Medulla oblongata (tissue), 1 donor: ENCODE measurements around the gene MACC1.

Experiments used
- DNase-seq: peaks from one replicate; pipeline ENCODE4 v3.0.0-alpha.2; 2015; ENCODE audit errors: extremely low spot score

MACC1 gene

DNA sequence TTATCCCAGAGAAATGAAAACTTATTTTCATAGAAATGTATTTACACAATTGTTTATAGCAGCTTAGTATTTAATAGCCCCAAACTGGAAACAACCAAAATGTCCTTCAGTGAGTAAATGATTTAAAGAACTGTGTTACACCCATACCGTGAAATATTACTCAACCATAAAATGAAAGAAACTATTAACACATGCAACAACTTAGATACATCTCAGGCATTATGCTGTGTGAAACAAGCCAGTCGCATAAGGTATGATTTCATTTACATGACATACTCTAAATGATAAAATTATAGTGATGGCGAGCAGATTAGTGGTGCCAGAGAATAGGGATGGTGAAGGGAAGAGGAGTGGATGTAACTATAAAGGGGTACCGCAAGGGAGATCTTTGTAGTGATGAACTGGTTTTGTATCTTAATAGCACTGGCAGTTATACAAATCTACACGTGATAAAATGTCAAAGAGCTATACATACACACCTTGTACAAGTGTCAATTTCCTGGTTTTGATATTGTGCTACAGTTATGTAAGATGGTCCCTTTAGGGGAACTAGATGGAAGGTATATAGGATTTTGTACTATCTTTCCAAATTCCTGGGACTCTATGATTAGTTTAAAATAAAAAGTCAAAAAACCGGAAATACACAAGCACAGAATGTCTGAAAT is 40.5 kb downstream of the MACC1 start:
- no peak for DNase-seq

DNA sequence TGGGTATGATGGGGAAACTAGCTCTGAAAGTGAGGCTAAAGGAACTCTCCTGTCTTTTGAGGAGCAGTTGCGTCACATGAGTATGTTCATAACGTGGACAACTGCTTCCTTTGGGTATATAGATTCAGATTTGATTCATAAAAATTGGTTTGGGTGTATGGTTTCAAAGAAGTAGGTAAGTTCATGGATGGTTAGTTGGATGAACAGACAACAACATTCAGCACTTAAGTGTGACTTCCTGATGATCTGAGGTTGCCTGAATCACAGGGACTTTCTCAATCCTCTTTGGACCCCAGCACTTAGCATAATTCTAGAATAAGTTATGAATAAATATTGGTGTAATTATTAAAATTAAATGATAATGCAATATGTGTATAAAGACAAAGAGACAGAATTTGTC is 43.4 kb downstream of the MACC1 start:
- DNase-seq: no peak

DNA sequence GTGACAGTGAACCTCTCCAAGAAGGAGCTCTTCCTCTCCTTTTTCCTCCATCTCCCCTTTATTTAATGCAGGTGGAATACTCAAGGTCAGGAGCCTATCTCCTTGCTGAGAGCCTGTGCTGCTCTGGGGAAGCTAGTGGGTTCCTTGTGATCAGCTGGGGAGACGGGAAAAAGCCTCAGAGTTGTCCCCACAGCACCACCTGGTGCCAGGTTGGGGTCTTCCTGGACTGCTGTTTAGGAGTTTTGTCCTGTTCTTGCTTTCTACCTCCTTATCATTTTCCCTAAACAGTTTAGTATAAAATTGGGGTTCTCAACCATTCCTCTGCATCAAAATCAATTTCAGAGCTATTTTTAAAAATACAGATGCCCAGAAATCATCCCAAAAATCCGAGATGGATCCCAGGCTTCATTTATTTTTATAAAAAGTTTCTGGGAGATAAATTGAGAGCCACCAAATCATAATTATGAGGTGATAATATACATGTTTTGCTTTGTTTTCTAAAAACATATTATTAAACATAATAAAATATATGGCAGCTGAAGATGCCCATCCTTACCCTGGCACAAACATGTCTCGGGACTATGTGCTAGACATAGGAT is 44.3 kb downstream of the MACC1 start:
- peak; percentile 43 for DNase-seq

DNA sequence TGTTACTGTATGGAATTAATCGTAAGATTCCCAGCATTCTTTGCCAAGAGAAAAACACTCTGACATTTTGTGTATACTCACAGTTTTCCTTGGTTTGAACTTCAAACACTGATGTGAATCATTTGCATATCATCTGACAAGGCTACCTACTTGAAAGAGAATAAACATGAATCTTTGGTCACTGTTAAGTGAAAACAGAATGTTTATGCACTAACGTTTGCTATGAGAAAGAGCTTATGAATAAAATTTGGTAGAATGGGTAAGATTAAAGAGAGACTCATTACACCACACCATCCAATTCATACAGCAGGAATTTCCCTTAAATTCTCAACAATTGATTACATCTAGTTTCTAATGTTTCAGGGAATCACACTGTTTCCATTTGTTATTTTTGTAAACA is 46.6 kb downstream of the MACC1 start:
- DNase-seq: no peak

DNA sequence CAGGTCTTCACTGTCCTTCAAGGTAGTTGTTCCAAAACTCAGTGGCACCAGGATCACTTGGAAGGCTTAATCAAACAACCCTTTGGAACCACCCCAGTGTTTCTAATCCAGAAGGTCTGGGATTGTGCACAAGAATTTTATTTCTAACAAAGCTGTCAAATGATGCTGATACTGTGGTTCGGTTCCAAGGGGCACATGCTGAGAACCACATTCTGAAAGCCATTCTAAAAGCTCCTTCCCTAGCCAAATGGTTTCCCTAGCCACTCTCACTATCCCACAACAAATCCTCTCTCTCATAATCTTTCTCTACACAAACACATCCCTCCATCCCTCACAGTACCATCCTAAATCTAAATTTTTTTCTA is 52.1 kb downstream of the MACC1 start:
- no peak for DNase-seq

DNA sequence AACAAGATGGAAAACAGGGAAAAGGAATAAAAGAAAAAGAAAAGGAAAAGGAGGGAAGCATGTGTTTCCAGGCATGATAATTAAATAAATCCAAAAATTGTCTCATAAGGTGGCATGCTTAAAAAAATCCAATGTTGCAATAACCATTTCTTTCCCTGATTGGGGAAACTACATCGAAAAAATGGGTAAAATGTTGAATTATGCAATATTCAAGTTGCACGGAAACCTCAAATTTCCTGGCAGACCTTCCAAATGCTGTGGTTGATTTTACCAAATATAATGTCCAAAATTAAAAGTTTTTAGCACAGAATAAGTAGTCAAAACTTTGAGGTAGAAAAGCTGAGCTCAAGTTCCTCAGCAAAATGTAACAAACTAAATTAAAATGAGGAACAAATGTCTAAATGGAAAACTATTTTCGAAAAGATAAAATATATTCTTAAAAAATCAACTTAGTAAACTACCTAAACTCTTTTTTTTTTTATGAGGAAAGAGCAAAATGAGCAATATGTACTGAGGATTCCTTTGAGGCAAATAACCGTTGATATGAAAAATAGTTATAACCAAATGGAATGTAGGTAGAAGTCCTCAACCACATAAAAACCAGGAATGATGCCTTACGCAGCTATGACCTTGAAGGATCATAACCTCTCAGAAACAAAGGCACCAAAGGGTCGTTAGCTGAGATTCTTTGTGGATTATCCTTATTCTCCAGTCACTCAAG is 52.6 kb downstream of the MACC1 start:
- no peak for DNase-seq

DNA sequence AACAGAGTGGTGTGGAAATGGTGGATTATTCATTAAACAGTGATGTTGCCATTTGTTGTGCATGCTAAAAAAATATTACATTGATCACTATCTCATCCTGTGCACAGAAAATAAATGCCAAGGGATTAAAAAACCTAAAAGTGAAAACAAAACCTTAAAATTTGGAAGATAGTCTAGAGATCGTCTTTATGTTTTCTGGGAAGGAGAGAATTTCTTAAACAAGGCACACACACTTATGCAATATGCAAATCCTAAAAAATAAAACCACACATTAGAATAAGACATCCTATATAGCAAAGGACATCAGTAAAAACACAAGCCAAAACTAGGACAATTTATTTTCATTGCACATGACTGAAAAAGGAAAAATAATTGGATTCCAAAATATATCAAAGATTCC is 54.5 kb downstream of the MACC1 start:
- no peak for DNase-seq

DNA sequence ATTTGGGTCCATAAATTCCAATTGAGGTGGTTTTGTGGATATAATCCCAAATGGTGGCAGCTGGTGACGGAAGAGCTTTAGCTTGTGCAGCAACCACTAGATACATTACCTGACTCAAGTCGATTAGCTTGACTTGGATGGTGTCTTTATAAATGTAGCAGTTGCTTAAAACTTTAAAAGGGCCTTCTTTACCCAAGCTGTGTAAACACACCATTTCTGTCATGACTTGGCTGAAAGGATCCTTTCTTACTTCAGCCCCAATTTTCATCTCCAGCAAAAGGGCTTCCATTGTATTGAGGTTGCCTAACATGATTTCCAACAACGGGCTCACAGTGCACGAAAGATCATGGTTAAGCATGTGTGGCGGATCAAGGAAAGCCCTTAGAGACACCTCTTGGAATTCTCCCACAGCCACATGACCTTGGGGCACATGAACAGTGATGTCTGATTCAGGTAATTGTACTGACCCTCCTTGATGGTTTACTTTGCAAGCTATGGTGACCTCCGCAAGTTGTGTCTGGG is 57.9 kb downstream of the MACC1 start:
- DNase-seq: no peak

DNA sequence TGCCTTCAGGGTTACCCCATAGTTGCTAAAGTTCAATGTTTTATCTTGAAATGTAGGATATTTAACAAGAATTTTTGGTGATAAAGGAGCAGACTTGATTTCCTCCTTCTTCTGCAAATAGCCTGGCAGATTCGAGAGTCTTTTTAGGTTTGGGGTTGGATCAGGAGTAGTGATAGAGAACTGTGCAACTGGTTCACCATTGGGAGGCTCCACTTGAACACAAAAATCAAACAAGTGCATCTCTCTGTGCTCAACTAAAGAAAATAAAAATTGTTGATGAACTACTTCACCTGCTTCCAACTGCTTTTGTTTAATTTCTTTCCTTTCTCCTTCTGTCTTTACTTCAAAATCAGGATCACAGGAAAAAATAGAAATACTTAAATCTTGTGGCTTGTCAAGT is 58.5 kb downstream of the MACC1 start:
- DNase-seq: peak; percentile 83

DNA sequence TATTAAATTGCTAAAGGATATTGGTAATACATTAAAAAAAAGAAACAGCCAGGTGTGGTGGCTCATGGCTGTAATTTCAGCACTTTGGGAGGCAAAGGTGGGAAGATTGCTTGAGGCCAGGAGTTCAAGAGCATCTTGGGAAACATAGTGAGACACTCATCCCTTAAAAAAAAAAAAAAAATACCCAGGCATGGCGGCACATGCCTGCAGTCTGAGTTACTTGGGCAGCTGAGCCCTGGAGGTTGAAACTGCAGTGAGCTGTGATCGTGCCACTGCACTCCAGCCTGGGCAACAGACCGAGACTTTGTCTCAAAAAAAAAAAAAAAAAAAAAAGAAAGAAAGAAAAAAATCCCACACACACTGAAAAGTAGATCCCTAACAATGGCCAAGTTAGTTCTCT is 59.7 kb downstream of the MACC1 start:
- DNase-seq: no peak

DNA sequence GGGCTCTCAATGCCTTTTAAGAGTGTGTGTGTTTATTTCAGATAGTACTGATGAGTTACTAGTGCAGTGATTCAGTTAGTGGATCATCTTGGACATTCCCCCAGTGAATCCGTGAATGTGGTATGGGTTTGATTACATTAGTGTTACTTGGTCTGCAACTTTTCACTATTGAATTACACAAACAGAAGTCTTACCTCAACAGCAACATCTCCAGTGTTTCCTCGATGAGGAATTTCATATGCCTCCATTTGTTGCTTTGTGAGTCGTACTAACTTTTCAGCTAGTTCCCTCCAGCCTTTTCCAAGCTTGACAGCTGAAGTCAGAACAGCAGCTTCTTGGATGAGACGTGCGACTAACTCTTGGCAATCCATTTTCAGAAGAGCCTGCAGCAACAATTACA is 63.2 kb downstream of the MACC1 start:
- no peak for DNase-seq

DNA sequence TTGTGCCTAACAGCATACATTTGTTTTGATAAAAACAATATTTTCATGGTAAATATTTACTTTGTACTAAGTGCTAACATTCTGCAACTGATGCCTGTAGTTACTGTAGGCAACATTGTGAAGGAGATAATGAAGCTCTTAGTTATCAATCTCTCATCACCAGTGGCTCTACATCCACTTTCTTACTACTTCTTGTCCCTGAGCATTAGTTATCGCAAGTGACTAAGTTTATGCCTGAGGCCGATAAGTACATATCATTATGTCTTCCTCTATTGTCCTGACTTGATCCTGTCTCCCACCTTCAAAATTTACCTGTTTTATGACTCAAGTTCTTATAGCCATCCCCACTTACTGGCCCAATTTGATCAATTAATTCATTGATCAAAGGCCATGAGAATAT is 63.6 kb downstream of the MACC1 start:
- no peak for DNase-seq

DNA sequence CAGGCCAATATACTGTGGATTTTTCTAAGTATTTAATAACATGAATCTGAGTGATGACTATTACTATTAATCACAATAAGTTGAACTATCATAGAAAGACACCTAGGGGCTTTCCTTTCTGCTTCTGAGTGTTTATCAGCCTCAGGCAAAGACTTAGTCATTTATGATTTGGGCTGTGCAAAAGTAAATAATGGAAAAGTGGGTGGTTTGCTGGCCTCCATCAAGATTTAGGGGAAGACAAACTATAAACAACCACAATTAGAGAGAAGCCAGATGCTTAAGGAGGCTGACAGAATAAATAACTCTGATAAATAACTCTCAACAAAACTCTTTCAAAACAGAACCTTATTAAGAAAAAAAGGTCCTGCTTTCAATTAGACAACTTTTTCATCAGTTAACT is 64.7 kb downstream of the MACC1 start:
- no peak for DNase-seq

DNA sequence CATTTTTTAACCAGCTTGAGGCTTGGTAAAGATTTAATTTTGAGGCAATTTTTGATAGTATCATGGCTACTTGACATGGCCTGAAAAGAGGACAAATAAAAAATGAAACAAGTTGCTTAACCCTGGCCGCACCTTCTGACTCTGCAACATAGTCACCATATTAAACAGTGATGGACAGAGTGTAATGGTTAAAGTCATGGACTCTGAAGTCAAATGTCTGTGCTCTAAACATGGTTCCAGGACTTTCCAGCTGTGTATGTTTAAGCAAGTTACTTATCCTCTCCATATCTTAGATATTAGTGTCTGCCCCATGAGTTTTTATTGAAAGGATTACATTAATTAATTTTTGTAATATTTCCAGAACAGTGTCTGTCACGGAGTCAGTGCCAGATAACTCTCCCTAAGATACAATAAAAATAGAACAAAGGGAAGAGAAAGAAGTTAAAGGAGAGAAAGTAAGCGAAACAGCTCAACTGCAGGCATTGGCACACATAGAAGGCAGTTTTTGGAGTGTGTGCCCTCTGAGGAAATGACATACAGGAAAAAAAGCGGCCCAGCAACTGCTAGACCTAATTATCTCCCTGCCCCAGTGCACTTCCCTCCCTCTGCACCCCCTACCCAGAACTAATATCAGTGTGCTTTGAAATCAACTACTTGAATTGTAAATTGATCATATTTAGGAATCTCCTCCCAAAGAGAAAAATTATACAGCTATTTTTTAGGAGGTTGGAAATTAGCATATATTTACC is 65.3 kb downstream of the MACC1 start:
- DNase-seq: no peak

DNA sequence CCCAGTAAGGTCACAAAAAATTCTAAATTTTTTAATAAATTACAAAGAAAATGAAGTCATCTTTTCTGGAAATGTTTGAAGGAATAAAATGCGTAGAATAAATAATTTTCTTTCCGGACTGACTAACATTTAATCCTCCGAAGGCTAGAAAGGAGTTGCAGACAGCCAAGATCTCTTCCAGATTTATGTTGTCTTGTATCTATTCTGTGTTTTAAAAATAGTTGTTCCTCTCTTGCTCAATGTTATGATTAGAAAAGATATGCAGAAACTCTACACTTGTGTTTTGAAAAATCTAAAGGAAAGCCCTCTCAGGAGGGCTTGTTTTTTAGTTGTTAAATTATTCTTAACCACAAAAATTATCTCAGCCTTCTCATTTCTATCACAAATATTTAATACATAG is 70.7 kb downstream of the MACC1 start:
- no peak for DNase-seq

DNA sequence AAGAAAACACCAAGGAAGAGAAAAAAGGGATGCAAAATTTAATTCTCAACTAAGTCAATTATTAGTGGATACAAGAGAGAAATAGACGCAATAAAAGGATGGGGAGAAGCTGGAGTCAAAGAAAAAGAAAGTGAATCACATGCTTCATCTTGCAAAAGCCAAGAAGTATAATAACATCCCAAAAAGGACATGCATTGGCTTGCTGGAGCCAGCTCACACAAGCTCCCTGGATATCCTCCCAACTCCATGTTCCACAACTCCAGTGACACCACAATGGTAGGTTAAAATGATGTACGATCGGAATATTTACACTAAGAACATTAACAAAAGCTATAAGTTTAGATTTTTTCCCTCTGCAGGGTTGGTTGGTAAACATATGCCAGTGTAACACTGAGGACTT is 72.4 kb downstream of the MACC1 start:
- no peak for DNase-seq

DNA sequence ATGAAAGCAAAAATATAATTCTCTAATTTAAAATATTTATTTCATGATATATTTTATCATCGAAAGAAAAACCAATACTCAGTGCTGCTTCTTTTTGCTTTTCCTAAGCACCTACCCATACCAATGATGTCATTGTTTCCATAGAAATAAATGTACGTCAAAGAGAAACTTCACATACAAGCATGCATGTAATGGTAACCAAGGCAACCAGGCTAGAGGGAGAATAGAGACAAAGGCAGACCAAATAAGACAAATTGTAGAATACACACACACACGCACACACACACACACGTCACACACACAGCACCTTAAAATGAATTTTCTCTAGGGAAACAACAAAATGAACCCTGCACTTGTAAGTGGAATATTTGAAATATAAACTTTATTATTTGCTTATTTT is 75.5 kb downstream of the MACC1 start:
- no peak for DNase-seq

DNA sequence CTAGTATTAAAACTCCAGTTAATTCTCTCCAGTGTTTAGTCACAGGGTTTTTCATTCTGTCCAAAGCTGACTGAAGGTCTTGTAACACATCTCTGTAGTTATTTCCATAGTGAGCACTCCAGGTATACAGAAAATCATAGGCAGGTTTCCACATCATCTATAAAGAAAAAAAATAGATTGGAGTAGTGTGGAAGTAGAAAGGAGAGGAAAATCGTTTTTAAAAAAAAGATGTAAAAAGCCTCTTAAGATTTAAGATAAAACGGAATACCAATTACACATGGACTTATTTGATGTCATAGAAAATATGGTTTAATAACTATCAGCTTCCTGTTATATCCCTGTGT is 76.2 kb downstream of the MACC1 start:
- DNase-seq: no peak

DNA sequence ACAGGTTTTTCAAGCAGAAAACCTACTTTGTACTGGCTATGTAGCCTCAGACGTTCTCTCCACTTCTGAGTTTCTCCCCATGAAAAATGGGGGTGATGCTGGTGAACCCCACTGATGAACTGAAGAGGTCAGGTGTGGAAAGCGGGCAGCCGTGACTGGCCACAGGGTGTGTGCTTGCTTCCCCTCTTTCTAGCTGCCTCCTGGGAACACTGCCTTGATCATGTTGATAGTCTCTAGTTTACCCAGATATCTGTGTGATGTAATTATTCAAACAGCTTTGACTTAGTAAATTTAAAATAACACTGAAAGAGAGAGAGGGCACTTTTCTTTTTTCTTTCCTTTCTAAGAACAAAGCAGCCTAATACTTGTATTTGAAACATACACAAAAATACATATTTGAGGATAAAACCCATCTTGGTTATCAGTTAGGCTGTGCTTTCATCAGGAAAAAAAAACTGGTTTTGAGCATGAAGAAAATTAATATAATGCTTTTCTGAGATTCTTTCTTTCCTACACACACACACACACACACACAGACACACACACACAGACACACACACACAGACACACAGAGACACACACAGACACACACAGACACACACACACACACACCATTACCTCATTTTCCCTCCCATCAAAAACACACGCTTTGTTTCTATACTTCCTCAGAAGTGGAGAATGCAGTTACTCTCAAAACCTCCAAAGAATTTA is 76.7 kb downstream of the MACC1 start:
- no peak for DNase-seq

DNA sequence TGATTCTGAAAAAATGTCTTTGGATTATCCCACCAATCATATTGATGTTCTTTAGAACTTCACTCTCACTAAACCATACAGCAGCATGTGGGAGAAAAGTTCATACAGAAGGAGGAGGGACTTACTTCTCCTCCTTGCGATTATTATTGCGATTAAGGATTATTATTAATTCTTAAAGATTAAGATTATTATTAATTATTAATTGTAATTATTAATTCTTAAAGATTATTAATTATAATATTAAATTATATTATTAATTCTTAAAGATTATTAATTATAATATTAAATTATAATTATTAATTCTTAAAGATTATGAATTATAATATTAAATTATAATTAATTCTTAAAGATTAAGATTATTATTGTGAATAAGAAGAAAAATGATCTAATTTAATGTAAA is 80.5 kb downstream of the MACC1 start:
- no peak for DNase-seq

DNA sequence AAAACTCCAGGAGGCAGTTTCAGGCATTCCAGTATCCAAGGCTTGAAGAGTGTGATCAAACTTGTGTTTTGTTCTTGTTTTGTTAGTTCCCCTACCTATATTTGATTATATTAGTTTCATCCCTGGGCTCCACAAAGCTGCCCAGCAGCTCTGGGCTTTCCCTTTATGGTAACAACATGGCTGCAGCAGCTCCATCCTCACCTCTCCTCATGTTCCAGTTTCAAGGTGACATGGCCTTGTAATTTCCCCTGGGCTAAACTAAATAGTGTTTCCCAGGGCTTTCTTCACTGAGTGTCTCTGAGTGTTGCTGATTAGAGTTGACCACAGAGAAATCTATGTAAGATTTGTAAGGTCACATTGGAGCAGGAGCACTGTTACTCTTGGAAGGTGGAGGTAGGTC is 83.4 kb downstream of the MACC1 start:
- DNase-seq: no peak

DNA sequence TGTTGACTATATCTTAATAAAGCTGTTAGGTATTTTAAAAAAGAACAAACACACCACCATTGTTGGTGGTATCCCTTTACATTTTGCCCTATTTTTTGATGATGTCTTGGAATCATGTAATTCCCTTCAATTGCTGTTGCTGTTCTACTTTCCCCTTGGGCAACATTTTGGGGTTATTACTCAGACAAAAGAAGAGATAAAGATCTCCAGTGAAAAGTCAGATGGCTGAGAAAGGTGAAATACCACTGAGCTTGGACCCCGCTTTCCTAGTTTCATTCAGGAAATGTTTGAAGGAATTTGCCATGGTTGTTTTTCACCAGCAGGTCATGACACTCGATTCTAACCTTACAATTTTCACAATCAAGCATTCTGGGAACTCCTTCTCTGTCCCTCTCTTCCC is 84.6 kb downstream of the MACC1 start:
- DNase-seq: no peak
